Measurements from ENCODE around the gene UBB.
"Not testable (repeated sequence)": the region's sequence is repeated elsewhere in the genome, so short reads cannot be mapped to it uniquely, and the experiment has no call there.

Gene UBB

DNA sequence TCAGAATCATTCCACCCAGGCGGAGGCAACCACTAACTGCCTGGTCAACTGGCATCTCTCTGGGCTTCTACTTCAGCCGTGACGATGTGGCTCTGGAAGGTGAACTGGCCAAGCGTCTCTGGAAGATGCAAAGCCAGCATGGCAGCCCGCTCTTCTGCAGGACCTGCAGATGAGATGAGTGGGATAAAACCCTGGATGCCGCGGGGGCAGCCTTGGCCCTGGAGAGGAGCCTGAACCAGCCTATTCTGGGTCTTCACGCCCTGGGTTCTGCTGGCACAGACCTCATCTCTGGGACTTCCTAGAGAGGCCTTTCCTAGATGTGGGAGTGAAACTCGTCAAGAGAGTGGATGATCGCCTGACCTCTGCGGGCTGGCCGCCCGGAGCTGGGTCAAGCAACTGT lies 10.6 kb downstream of the UBB start:
- TF ChIP-seq, protein P1, sequence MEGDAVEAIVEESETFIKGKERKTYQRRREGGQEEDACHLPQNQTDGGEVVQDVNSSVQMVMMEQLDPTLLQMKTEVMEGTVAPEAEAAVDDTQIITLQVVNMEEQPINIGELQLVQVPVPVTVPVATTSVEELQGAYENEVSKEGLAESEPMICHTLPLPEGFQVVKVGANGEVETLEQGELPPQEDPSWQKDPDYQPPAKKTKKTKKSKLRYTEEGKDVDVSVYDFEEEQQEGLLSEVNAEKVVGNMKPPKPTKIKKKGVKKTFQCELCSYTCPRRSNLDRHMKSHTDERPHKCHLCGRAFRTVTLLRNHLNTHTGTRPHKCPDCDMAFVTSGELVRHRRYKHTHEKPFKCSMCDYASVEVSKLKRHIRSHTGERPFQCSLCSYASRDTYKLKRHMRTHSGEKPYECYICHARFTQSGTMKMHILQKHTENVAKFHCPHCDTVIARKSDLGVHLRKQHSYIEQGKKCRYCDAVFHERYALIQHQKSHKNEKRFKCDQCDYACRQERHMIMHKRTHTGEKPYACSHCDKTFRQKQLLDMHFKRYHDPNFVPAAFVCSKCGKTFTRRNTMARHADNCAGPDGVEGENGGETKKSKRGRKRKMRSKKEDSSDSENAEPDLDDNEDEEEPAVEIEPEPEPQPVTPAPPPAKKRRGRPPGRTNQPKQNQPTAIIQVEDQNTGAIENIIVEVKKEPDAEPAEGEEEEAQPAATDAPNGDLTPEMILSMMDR (IDR thresholded peaks at IDR 0.05; ENCODE audit: borderline replicate concordance, extremely low read depth, low read length, poor library complexity, severe bottlenecking), result no peak
- TF ChIP-seq EZH2 (IDR thresholded peaks at IDR 0.05; ENCODE audit: borderline replicate concordance, low read depth, low read length, severe bottlenecking), result no peak
- H3K36me3 ChIP-seq (ENCODE audit: insufficient read depth, low read length), result no peaks in the 10 kb centered on the region
- no peaks in the 10 kb centered on the region for H3K79me2 ChIP-seq (ENCODE audit: insufficient read depth, low read length)
- peaks cover 5% of the 10 kb centered on the region for H3K4me1 ChIP-seq (ENCODE audit: insufficient read depth, low read length)
- no peak for DNase-seq
- H3K9ac ChIP-seq (ENCODE audit: low read depth, low read length), result no peak overlapping the region
- H3K4me2 ChIP-seq (ENCODE audit: insufficient read depth, low read length), result no peak overlapping the region
- H4K20me1 ChIP-seq (ENCODE audit: insufficient read depth, low read length), result no peaks in the 10 kb centered on the region
- H2AFZ ChIP-seq (ENCODE audit: low read depth, low read length), result no peak overlapping the region
- peaks cover 4% of the 10 kb centered on the region for H3K27me3 ChIP-seq (ENCODE audit: insufficient read depth, low read length, poor library complexity)
- no peak overlapping the region for H3K4me3 ChIP-seq (ENCODE audit: low read depth in 1 of 2, low read length in 2 of 2)
- ATAC-seq (ENCODE audit: insufficient read depth, low read depth), result no peak
- H3K9me3 ChIP-seq (ENCODE audit: insufficient read depth, low read length, severe bottlenecking), result no peaks in the 10 kb centered on the region
- H3K27ac ChIP-seq (ENCODE audit: low read length), result no peak overlapping the region

DNA sequence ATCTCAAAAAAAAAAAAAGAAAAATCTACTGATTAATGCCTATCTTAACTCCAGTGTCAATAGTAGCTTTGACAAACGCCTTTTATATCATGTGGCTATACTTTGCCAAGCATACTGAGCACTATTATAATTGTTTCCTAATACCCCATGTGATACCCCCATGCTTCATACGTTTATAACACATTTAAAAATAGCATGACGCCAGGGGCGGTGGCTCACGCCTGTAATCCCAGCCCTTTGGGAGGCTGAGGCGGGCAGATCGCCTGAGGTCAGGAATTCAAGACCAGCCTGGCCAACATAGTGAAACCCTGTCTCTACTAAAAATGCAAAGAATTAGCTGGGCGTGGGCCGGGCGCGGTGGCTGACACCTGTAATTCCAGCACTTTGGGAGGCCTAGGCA lies 11.6 kb downstream of the UBB start:
- H2AFZ ChIP-seq (ENCODE audit: low read depth, low read length); ATAC-seq (ENCODE audit: insufficient read depth, low read depth); H3K9me3 ChIP-seq (ENCODE audit: insufficient read depth, low read length, severe bottlenecking); H3K36me3 ChIP-seq (ENCODE audit: insufficient read depth, low read length); H4K20me1 ChIP-seq (ENCODE audit: insufficient read depth, low read length); H3K27me3 ChIP-seq (ENCODE audit: insufficient read depth, low read length, poor library complexity); H3K79me2 ChIP-seq (ENCODE audit: insufficient read depth, low read length); H3K27ac ChIP-seq (ENCODE audit: low read length); H3K4me1 ChIP-seq (ENCODE audit: insufficient read depth, low read length); H3K4me2 ChIP-seq (ENCODE audit: insufficient read depth, low read length); H3K4me3 ChIP-seq (ENCODE audit: low read depth in 1 of 2, low read length in 2 of 2); H3K9ac ChIP-seq (ENCODE audit: low read depth, low read length); DNase-seq: not testable (repeated sequence)

DNA sequence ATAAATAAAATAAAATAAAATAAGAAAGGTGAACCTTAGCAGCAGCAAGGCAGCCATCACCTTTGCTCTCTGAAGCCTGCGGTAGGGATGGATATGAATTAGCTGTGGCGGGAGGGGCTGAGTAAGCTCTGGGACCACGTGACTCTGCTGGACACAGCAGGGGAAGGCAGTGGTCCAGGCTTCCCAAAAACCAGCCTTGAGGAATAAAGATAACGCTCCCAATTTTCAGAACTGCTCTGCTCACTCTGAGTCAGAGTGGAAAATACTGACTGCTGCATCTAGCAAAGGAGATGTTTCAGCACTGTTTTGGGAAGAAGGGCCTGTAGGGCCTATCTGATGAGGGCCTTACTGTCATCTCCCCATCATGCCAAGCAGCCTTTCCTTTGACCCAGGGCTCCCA lies 15.0 kb downstream of the UBB start:
- DNase-seq; H3K36me3 ChIP-seq (ENCODE audit: insufficient read depth, low read length); H3K9ac ChIP-seq (ENCODE audit: low read depth, low read length); H3K9me3 ChIP-seq (ENCODE audit: insufficient read depth, low read length, severe bottlenecking); H3K4me1 ChIP-seq (ENCODE audit: insufficient read depth, low read length); H2AFZ ChIP-seq (ENCODE audit: low read depth, low read length); H3K4me3 ChIP-seq (ENCODE audit: low read depth in 1 of 2, low read length in 2 of 2); H3K79me2 ChIP-seq (ENCODE audit: insufficient read depth, low read length); H4K20me1 ChIP-seq (ENCODE audit: insufficient read depth, low read length); ATAC-seq (ENCODE audit: insufficient read depth, low read depth); H3K27ac ChIP-seq (ENCODE audit: low read length); H3K4me2 ChIP-seq (ENCODE audit: insufficient read depth, low read length); H3K27me3 ChIP-seq (ENCODE audit: insufficient read depth, low read length, poor library complexity): not testable (repeated sequence)

DNA sequence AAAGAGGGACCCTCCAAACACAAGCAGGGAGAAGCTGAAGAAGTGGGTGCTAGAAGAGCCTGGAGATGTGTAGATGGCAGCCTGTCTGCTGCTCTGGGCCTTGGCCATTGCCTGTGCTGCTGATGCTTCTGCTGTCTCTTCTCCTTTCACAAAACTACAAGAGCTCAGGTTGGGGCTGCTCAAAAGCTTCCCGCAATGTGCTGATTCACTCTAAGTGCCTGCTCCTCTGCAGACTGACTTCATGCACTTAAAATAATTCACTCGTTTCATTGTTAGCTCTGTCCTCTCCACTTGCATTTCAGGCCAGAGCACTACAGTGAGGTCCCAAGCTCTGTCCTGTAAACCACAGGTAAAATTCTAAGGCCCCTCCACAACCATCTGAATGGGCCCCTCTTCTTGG lies 15.8 kb downstream of the UBB start:
- H3K9ac ChIP-seq (ENCODE audit: low read depth, low read length); H3K27ac ChIP-seq (ENCODE audit: low read length); H2AFZ ChIP-seq (ENCODE audit: low read depth, low read length); H3K4me2 ChIP-seq (ENCODE audit: insufficient read depth, low read length); H3K27me3 ChIP-seq (ENCODE audit: insufficient read depth, low read length, poor library complexity); ATAC-seq (ENCODE audit: insufficient read depth, low read depth); DNase-seq; H3K9me3 ChIP-seq (ENCODE audit: insufficient read depth, low read length, severe bottlenecking); H4K20me1 ChIP-seq (ENCODE audit: insufficient read depth, low read length); H3K79me2 ChIP-seq (ENCODE audit: insufficient read depth, low read length); H3K4me1 ChIP-seq (ENCODE audit: insufficient read depth, low read length); H3K36me3 ChIP-seq (ENCODE audit: insufficient read depth, low read length); H3K4me3 ChIP-seq (ENCODE audit: low read depth in 1 of 2, low read length in 2 of 2): not testable (repeated sequence)

DNA sequence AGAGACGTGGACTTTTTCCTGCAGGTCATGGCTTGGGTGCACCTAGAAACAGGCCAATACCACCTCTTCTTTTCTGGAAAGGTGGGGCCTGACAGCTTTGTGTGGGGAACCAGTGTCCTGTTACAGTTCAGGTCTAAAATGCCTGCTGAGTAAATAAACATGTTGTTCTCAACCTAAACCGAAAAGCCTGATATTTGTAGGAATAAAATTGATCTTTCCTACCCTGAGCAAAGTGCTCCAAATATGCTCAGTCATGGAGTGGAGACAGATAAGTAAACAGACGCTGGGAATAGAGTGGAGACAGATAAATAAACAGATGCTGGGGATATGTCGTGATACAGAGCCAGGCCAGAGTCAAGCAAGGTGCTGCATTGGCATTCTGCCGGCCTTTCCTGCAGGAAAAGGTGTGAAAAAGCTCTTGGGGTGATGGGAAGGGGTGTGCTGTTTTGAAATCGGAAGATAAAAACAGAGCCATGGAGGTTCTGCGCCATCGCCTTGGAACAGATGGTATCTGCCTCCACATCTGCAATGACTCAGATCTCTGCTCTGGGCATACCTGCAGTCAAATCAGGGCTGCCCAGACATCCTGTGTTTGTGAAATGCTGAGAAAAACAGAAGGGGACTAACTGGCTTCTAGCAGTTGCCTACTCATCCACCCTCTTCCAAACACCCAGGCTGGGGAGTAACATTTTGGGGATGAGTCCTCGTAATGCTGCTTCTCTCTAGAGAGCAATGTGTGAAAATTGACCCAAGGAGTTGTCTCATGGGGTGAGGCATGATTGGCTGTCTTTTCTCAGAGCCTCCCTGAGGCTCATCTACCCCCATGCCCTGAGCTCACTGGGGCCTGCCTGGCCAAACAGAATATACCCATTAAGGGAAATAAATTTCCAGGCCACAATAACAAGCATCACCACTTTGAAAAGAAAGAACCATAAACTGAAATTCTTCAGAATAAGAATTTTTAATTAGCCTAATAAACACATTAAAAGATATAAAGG lies 17.7 kb downstream of the UBB start:
- Histone ChIP-seq H3K4me2 (ENCODE audit: insufficient read depth, low read length) (no peak overlapping the region), H3K79me2 (ENCODE audit: insufficient read depth, low read length) (no peaks in the 10 kb centered on the region), H4K20me1 (ENCODE audit: insufficient read depth, low read length) (no peaks in the 10 kb centered on the region), H3K4me1 (ENCODE audit: insufficient read depth, low read length) (no peaks in the 10 kb centered on the region), H3K36me3 (ENCODE audit: insufficient read depth, low read length) (no peaks in the 10 kb centered on the region), H3K27me3 (ENCODE audit: insufficient read depth, low read length, poor library complexity) (no peaks in the 10 kb centered on the region), H3K9me3 (ENCODE audit: insufficient read depth, low read length, severe bottlenecking) (no peaks in the 10 kb centered on the region), H3K4me3 (ENCODE audit: low read depth in 1 of 2, low read length in 2 of 2) (no peak overlapping the region), H2AFZ (ENCODE audit: low read depth, low read length) (no peak overlapping the region), H3K9ac (ENCODE audit: low read depth, low read length) (no peak overlapping the region), H3K27ac (ENCODE audit: low read length) (no peak overlapping the region)
- TF ChIP-seq EZH2 (IDR thresholded peaks at IDR 0.05; ENCODE audit: borderline replicate concordance, low read depth, low read length, severe bottlenecking), result no peak
- TF ChIP-seq, protein P1 (IDR thresholded peaks at IDR 0.05; ENCODE audit: borderline replicate concordance, extremely low read depth, low read length, poor library complexity, severe bottlenecking), result no peak
- ATAC-seq (ENCODE audit: insufficient read depth, low read depth) (no peak), DNase-seq (no peak)

DNA sequence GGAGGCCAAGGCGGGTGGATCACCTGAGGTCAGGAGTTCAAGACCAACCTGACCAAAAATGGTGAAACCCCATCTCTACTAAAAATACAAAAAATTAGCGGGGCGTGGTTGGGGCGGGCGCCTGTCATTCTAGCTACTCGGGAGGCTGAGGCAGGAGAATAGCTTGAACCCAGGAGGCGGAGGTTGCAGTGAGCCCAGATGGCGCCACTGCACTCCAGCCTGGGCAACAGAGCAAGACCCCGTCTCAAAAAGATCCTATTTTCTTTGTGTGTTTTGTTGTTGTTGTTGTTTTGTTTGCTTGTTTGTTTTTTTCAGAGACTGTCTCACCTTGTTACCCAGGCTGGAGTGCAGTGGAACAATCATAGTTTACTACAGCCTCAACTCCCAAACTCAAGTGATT lies 23.0 kb downstream of the UBB start:
- not testable (repeated sequence) for H3K9me3 ChIP-seq (ENCODE audit: insufficient read depth, low read length, severe bottlenecking); H3K4me1 ChIP-seq (ENCODE audit: insufficient read depth, low read length); ATAC-seq (ENCODE audit: insufficient read depth, low read depth); H3K9ac ChIP-seq (ENCODE audit: low read depth, low read length); H3K4me3 ChIP-seq (ENCODE audit: low read depth in 1 of 2, low read length in 2 of 2); H3K79me2 ChIP-seq (ENCODE audit: insufficient read depth, low read length); H3K4me2 ChIP-seq (ENCODE audit: insufficient read depth, low read length); H4K20me1 ChIP-seq (ENCODE audit: insufficient read depth, low read length); H3K27ac ChIP-seq (ENCODE audit: low read length); H3K36me3 ChIP-seq (ENCODE audit: insufficient read depth, low read length); H3K27me3 ChIP-seq (ENCODE audit: insufficient read depth, low read length, poor library complexity); DNase-seq; H2AFZ ChIP-seq (ENCODE audit: low read depth, low read length)
